ENCODE measurements around the gene LEPR.

DNA sequence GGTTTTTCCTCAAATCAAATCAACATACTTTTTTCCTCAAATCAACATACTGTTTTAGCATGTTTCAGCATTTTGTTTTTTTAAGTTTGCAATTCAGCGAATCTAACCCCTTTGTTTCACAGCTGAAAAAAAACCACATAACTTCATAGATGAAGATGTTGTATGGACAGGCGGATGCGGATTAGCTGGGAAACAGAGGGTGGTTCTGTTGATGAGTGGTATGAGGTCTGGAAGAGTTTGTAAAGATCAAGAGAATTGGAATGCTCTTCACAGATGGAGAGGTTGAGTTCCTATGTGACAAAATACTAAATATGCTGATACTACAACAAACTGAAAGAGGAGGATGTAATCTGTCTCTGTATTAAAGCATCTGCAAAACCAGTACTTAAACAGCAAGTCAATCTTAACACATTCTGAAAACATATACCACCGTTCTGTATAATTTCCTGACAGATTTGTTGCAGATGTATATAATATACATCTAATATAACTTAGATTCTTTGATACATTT is 10.6 kb upstream of the LEPR start:
- TF ChIP-seq CTCF (IDR thresholded peaks at IDR 0.05) (no peak), POLR2AphosphoS5 (IDR thresholded peaks at IDR 0.05; ENCODE audit: insufficient read depth in 1 of 2, low read depth in 1 of 2) (no peak), POLR2A (IDR thresholded peaks at IDR 0.05) (no peak)
